ENCODE measurements around the gene C7orf25. TPM values are rescaled to one million over a fixed set of nuclear protein-coding genes. Genes with fewer than 3 reads are reported as not detected.

Gene C7orf25
- total and polyA plus RNA-seq, 2 of the 13 experiments (the other 11 are each of a cell fraction or from before 2014, with no cell fraction given): 0.37 to 1.3 TPM

- TF ChIP-seq SNAPC4 (CRISPR knock-in tag; IDR thresholded peaks at IDR 0.05): no peak
- peak; percentile 41; the same call in 1 of the 2 replicates for TF ChIP-seq ZBTB39 (CRISPR knock-in tag; IDR thresholded peaks at IDR 0.05)
- no peak; the same call in none of the 2 replicates for TF ChIP-seq TGIF2 (CRISPR knock-in tag; IDR thresholded peaks at IDR 0.05)
- TF ChIP-seq TP53 (CRISPR knock-in tag; conservative IDR thresholded peaks at IDR 0.05): no peak
- no peak for TF ChIP-seq ZKSCAN8 (CRISPR knock-in tag; IDR thresholded peaks at IDR 0.05; ENCODE audit: borderline replicate concordance)
- TF ChIP-seq MXD3 (CRISPR knock-in tag; IDR thresholded peaks at IDR 0.05): peak; percentile 88
- no peak for TF ChIP-seq ZC3H4 (CRISPR knock-in tag; IDR thresholded peaks at IDR 0.05; ENCODE audit: borderline replicate concordance)
- TF ChIP-seq ZNF264 (CRISPR knock-in tag; IDR thresholded peaks at IDR 0.05): peak; percentile 59; the same call in 1 of the 2 replicates
- no peak for TF ChIP-seq ZNF468 (CRISPR knock-in tag; IDR thresholded peaks at IDR 0.05)
- peak; percentile 77 for TF ChIP-seq SAP130 (CRISPR knock-in tag; IDR thresholded peaks at IDR 0.05; ENCODE audit: low read depth)
- peak; percentile 90; the same call in 1 of the 2 replicates for TF ChIP-seq ZNF773 (CRISPR knock-in tag; IDR thresholded peaks at IDR 0.05; ENCODE audit: borderline replicate concordance)
- no peak for TF ChIP-seq ISX (CRISPR knock-in tag; conservative IDR thresholded peaks at IDR 0.05)
- peak; percentile 36; the same call in 1 of the 2 replicates for TF ChIP-seq BATF2 (CRISPR knock-in tag; IDR thresholded peaks at IDR 0.05)
- TF ChIP-seq LRRFIP1 (CRISPR knock-in tag; conservative IDR thresholded peaks at IDR 0.05): no peak
- peak; percentile 84 for TF ChIP-seq ZNF331 (CRISPR knock-in tag; IDR thresholded peaks at IDR 0.05)
- TF ChIP-seq ATF7-NPFF (CRISPR knock-in tag; IDR thresholded peaks at IDR 0.05; ENCODE audit: low read depth): peak; percentile 44
Observed at GRCh38 chr7:42911454-42912447, at the start of gene C7orf25 (continued).
